ENCODE data around the gene CNKSR1. TPM values are rescaled to one million over a fixed set of nuclear protein-coding genes. Genes with fewer than 3 reads are reported as not detected.

The CNKSR1 gene
- total RNA-seq, 2 donors from 2014 or later: 30.0 to 47.7 TPM

- Histone ChIP-seq H3K4me1 (peaks cover 18% of the 10 kb centered on the region), H3K36me3 (replicated peaks in 1 of 2; ENCODE audit: insufficient read depth in 1 of 2, low read depth in 2 of 2) (no peaks in the 10 kb centered on the region), H3K4me3 (peak overlapping the region; percentile 40 to 78), H3K27ac (peak overlapping the region; percentile 60 to 87 (median 81)), H3K27me3 (no peaks in the 10 kb centered on the region), H3K9me3 (no peaks in the 10 kb centered on the region)
- ATAC-seq: peak; percentile 3
- no peak for DNase-seq
- intact Hi-C loops (cut with DNase I): no loop called here
- no peak for TF ChIP-seq POLR2A (IDR thresholded peaks at IDR 0.05)
- no peak for TF ChIP-seq CTCF (IDR thresholded peaks at IDR 0.05)
- WGBS, 2 donors: 29 to 62% methylated on average over 4 to 8 of the region's 9 CpGs
Observed at GRCh38 chr1:26170472-26170821, 6.8 kb upstream of the CNKSR1 start.

GRCh38 chr1:26171084-26172072 is 5.9 kb upstream of the CNKSR1 start, which contains the start of gene ZNF593OS:
Gene ZNF593OS, minus strand, starts transcription at chr1:26171832. Its CDS starts 171 bp downstream, at chr1:26171661.
- Histone ChIP-seq H3K4me1 (peaks cover 18% of the 10 kb centered on the region), H3K27ac (no peak within 1 kb of the TSS), H3K36me3 (replicated peaks in 1 of 2; ENCODE audit: insufficient read depth in 1 of 2, low read depth in 2 of 2) (no peaks in the 10 kb centered on the region), H3K4me3 (no peak within 1 kb of the TSS), H3K27me3 (no peaks in the 10 kb centered on the region), H3K9me3 (no peaks in the 10 kb centered on the region)
- 85 to 90% methylated on average over 24 to 34 of the region's 34 CpGs for WGBS, 2 donors
- TF ChIP-seq POLR2A (IDR thresholded peaks at IDR 0.05) (no peak), CTCF (IDR thresholded peaks at IDR 0.05) (no peak)
- no peak for ATAC-seq
- intact Hi-C loops (cut with DNase I): no loop called here
- DNase-seq: no peak

- Histone ChIP-seq H3K4me3 (no peak overlapping the region), H3K36me3 (replicated peaks in 1 of 2; ENCODE audit: insufficient read depth in 1 of 2, low read depth in 2 of 2) (no peaks in the 10 kb centered on the region), H3K27ac (no peak overlapping the region), H3K9me3 (no peaks in the 10 kb centered on the region), H3K27me3 (no peaks in the 10 kb centered on the region), H3K4me1 (peaks cover 26% of the 10 kb centered on the region)
- intact Hi-C loops (cut with DNase I): no loop called here
- ATAC-seq (no peak), DNase-seq (no peak)
- TF ChIP-seq CTCF (IDR thresholded peaks at IDR 0.05) (no peak), POLR2A (IDR thresholded peaks at IDR 0.05) (no peak)
- WGBS, 2 donors: 88 to 91% methylated on average over 8 of the region's 8 CpGs
Observed at GRCh38 chr1:26175346-26175745, 1.9 kb upstream of the CNKSR1 start.

- ATAC-seq (no peak), DNase-seq (no peak)
- Histone ChIP-seq H3K9me3 (no peaks in the 10 kb centered on the region), H3K36me3 (replicated peaks in 1 of 2; ENCODE audit: insufficient read depth in 1 of 2, low read depth in 2 of 2) (peaks cover 0 to 15% of the 10 kb centered on the region in 2 donors), H3K4me1 (peaks cover 15% of the 10 kb centered on the region), H3K4me3 (no peak overlapping the region), H3K27ac (no peak overlapping the region), H3K27me3 (no peaks in the 10 kb centered on the region)
- TF ChIP-seq POLR2A (IDR thresholded peaks at IDR 0.05) (no peak), CTCF (IDR thresholded peaks at IDR 0.05) (no peak)
- WGBS, 2 donors: 75 to 87% methylated on average over 3 to 4 of the region's 4 CpGs
- intact Hi-C loops (cut with DNase I): no loop called here
Observed at GRCh38 chr1:26180010-26180506, 2.8 kb downstream of the CNKSR1 start.
